Kidney epithelial cell (primary cell): ENCODE data around the gene TASP1. TPM values are rescaled to one million over a fixed set of nuclear protein-coding genes. Genes with fewer than 3 reads are reported as not detected.

ENCODE experiments used
- DNase-seq: peaks from one replicate; pipeline ENCODE4 v3.0.0-alpha.2; 2010; ENCODE audit warnings: low read depth
- H3K27me3 ChIP-seq: 2 replicates; pipeline ENCODE4 v1.6.0; 2011; ENCODE audit warnings: low read length; ENCODE audit not compliant: control insufficient read depth, insufficient read depth
- H3K36me3 ChIP-seq: 2 replicates; pipeline ENCODE4 v1.5.1; 2011; ENCODE audit warnings: low read length; ENCODE audit not compliant: control insufficient read depth, insufficient read depth
- H3K4me3 ChIP-seq: 2 replicates; pipeline ENCODE4 v1.5.1; 2011; ENCODE audit warnings: low read depth, mild to moderate bottlenecking, control low read depth, low read length
- CTCF ChIP-seq: IDR thresholded peaks from 2 replicates; pipeline ENCODE4 v1.5.1; 2011; ENCODE audit warnings: mild to moderate bottlenecking, moderate library complexity, low read length, control low read depth, inconsistent platforms; ENCODE audit not compliant: insufficient read depth, poor library complexity, severe bottlenecking
- total RNA-seq: library from RNA; depleted of rRNA; stranded (reverse); fragments of >200 nt; gene quantifications from 2 replicates; pipeline ENCODE4 v1.2.3, GENCODE V29; 2015

TASP1 gene
- total RNA-seq, 1 donor from 2014 or later = 10.6 TPM

GRCh38 chr20:13546497-13547131, 92.1 kb downstream of the TASP1 start:
- Histone ChIP-seq H3K36me3 (no peaks in the 10 kb centered on the region), H3K4me3 (no peak overlapping the region), H3K27me3 (no peaks in the 10 kb centered on the region)
- peak; percentile 77 for TF ChIP-seq CTCF
- DNase-seq = no peak

GRCh38 chr20:13545790-13546189, 92.9 kb downstream of the TASP1 start:
- DNase-seq = no peak
- no peak for TF ChIP-seq CTCF
- H3K27me3 ChIP-seq = no peaks in the 10 kb centered on the region
- H3K4me3 ChIP-seq = no peak overlapping the region
- H3K36me3 ChIP-seq = no peaks in the 10 kb centered on the region

- TF ChIP-seq CTCF = no peak
- H3K27me3 ChIP-seq = no peaks in the 10 kb centered on the region
- DNase-seq = no peak
- no peaks in the 10 kb centered on the region for H3K36me3 ChIP-seq
- H3K4me3 ChIP-seq = no peak overlapping the region
These were observed 94.9 kb downstream of the TASP1 start for GRCh38 chr20:13543783-13544182.

GRCh38 chr20:13535627-13536026, 103.1 kb downstream of the TASP1 start:
- Histone ChIP-seq H3K36me3 (no peaks in the 10 kb centered on the region), H3K27me3 (no peaks in the 10 kb centered on the region), H3K4me3 (no peak overlapping the region)
- no peak for TF ChIP-seq CTCF
- DNase-seq = no peak

GRCh38 chr20:13533946-13534345, 104.8 kb downstream of the TASP1 start:
- no peak overlapping the region for H3K4me3 ChIP-seq
- no peak for TF ChIP-seq CTCF
- DNase-seq = no peak
- no peaks in the 10 kb centered on the region for H3K36me3 ChIP-seq
- H3K27me3 ChIP-seq = no peaks in the 10 kb centered on the region

GRCh38 chr20:13530146-13530545, 108.6 kb downstream of the TASP1 start:
- DNase-seq = no peak
- no peaks in the 10 kb centered on the region for H3K36me3 ChIP-seq
- no peaks in the 10 kb centered on the region for H3K27me3 ChIP-seq
- TF ChIP-seq CTCF = no peak
- no peak overlapping the region for H3K4me3 ChIP-seq
